ENCODE results near the gene SCART1.
A peak's percentile ranks its signal among the peaks of the same experiment; 100 is the strongest.
"Not testable (repeated sequence)": the region's sequence is repeated elsewhere in the genome, so short reads cannot be mapped to it uniquely, and the experiment has no call there.

The SCART1 gene

DNA sequence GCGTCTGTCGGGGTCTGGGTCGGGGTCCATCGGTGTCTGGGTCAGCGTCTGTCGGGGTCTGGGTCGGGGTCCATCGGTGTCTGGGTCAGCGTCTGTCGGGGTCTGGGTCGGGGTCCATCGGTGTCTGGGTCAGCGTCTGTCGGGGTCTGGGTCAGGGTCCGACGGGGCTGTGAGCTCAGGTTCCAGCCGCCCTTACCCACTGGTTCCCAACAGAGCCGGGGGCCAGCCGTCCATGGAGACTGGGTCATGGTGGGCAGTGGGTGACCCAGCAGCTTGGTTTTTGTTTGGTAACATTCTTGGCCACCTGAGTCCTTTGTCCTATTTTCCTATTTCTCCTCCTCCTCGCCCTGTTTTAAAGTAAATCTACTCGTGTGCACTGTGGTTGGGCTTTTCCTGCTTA, 12.4 kb upstream of the SCART1 start:
- H3K27ac Mint-ChIP-seq: peak overlapping the region; percentile 52 to 85
- peak overlapping the region in 1 of 2 donors; percentile 82 for H3K4me3 Mint-ChIP-seq
- H3K36me3 Mint-ChIP-seq (ENCODE audit: insufficient read depth); H3K9me3 Mint-ChIP-seq; ATAC-seq (replicated peaks); DNase-seq: not testable (repeated sequence)
- peaks cover 8 to 11% of the 10 kb centered on the region in 2 donors for H3K27me3 Mint-ChIP-seq
- peaks cover 14 to 41% of the 10 kb centered on the region in 2 donors for H3K4me1 Mint-ChIP-seq (ENCODE audit: low read depth in 2 of 2)

DNA sequence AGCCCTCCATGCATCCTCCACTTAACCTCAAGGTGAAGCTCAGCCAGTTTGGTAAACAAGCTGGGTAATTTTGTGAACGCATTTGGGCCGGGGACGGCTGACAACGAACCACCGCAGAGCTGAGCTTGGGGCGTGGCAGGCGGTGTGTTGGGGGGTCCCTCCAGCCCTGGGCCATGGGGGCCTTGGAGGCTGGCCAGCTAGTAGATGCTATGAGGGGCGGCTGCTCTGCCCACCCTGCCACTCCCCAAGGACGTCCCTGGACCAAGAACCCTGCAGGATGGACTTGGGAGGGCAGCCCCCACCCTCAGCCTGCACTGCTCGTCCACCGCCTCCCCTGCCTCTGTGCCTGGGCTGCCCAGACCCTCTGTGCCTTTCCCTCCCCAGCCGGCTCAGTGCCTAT, 12.0 kb upstream of the SCART1 start:
- H3K4me3 Mint-ChIP-seq: peak overlapping the region; percentile 21 to 82
- peaks cover 4 to 5% of the 10 kb centered on the region in 2 donors for H3K9me3 Mint-ChIP-seq
- H3K4me1 Mint-ChIP-seq (ENCODE audit: low read depth in 2 of 2): peaks cover 17 to 41% of the 10 kb centered on the region in 2 donors
- no peaks in the 10 kb centered on the region for H3K36me3 Mint-ChIP-seq (ENCODE audit: insufficient read depth)
- H3K27ac Mint-ChIP-seq: peak overlapping the region; percentile 52 to 85
- DNase-seq (no peak), ATAC-seq (replicated peaks) (peak; percentile 45)
- H3K27me3 Mint-ChIP-seq: peaks cover 4 to 7% of the 10 kb centered on the region in 2 donors

DNA sequence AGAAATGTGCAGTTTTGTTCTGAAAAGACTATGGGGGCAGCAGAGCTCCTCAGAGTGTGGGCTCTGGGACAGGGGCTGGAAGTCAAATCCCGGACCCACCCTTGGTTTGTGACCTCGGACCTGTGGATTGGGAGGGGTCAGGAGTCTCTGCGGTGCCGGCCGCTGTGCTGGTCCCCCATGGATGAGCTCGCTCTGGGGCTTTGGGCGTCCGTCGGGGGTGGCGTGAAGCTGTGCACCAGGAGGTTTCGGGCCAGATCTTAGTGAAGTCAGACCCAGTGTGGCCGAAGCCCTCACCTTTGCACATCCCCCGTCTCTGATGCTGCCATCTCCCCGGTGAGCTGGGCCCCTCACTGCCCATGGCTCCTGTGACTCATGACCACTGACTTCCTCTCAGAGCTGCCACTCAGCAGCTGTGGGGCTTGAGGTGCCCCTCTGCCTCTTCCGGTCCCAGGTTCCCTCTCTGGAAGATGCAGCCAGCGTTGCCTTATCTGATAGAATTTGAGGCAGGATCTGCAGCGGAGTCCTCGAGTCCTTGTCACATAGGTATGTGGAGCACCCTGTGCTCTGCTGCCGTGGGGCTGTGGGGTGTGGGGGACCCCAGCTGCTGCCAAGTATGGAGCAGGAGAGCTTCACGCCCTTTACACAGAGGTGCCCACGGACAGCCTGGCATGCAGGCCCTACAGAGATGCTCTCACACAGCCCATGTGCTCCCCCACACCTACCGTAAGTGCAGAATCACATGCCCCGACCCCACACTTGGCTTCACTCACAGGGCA, 11.4 kb upstream of the SCART1 start:
- peak overlapping the region; percentile 21 to 82 for H3K4me3 Mint-ChIP-seq
- H3K9me3 Mint-ChIP-seq: peaks cover 7 to 10% of the 10 kb centered on the region in 2 donors
- peak overlapping the region; percentile 52 to 85 for H3K27ac Mint-ChIP-seq
- peaks cover 0 to under 1% of the 10 kb centered on the region in 2 donors for H3K27me3 Mint-ChIP-seq
- DNase-seq (peak in 2 of 3 experiments; percentile 25 to 36), ATAC-seq (replicated peaks) (peak; percentile 84)
- peaks cover 19 to 41% of the 10 kb centered on the region in 2 donors for H3K4me1 Mint-ChIP-seq (ENCODE audit: low read depth in 2 of 2)
- no peaks in the 10 kb centered on the region for H3K36me3 Mint-ChIP-seq (ENCODE audit: insufficient read depth)

DNA sequence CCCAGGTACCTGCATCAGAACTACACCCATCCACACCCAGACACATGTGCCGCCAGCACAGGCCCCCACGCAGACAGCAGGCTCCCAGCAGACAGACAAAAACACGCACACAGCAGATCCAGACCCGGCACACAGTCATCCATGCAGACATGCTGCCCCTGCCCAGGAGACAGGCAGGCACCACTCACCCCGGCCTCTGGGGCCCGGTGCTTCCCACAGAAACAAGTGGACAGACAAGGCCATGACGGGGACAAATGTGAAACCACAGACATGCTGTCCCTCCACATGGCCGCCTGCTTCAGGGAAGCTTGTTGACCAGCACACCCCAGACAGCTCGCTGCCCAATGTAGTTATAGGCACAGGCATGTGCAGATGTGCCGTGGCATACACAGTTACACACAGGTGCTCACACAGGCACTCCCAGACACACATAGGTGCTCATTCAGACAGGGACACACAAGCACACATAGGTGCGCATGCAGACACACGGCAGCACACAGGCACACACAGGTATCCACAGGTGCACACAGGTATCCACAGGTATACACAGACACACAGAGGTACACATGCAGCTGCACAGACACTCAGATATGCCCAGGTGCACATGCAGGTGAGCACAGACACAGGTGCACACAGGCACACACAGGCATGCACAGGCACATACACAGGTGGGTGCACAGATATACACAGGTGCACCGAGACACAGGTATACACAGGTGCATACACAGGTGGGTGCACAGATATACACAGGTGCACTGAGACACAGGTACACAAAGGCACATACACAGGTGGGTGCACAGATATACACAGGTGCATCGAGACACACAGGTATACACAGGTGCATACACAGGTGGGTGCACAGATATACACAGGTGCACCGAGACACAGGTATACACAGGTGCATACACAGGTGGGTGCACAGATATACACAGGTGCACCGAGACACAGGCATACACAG, 10.5 kb upstream of the SCART1 start:
- peaks cover 7 to 15% of the 10 kb centered on the region in 2 donors for H3K9me3 Mint-ChIP-seq
- no peak for DNase-seq
- peak overlapping the region; percentile 33 to 85 for H3K27ac Mint-ChIP-seq
- H3K27me3 Mint-ChIP-seq: no peaks in the 10 kb centered on the region
- no peaks in the 10 kb centered on the region for H3K36me3 Mint-ChIP-seq (ENCODE audit: insufficient read depth)
- peaks cover 19 to 37% of the 10 kb centered on the region in 2 donors for H3K4me1 Mint-ChIP-seq (ENCODE audit: low read depth in 2 of 2)
- H3K4me3 Mint-ChIP-seq: peak overlapping the region in 1 of 2 donors; percentile 82
- no peak for ATAC-seq (replicated peaks)

DNA sequence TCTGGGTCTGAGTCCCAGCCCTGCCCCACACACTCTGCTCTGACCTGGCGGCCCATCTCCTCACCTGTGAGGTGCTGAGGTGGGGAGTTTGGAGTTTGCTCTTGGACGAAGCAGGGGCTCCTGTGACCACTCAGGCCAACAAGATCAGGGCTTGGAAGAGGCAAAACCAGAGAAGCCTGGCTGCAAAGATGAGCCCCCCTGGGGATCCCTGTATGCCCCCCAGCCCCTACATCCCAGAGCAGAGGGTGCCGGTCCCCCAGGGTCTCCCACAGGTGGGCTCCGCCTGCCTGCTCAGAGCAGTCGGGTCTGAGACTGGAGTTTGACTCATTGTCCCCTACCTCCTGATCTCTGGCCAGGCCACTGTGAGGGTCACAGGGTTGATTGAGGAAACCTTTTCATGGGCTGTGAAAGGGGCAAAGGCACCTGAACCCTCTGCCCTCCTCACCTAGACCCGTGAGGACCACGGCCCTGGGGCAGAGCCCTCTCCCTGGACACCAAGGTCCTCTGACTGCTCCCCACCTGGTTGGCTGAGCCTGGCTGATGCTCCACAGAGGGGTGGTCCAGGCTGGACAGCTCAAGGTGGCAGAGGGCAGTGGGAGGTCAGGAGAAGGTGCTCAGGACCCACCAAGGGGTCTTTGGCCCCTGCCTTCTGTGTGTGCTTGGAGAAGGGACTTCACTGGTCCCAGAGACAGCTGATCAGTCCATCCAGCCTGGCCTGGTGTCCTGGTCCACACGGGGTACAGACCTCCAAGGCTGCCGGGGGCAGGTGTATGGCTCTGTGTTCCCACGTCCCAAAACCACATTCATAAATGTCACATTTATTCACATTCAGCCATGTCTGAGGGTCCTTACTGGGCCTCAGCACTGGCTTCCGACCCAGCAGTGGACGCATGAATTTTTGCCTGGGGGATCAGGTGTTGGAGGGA, 9.1 kb upstream of the SCART1 start:
- no peak for DNase-seq

DNA sequence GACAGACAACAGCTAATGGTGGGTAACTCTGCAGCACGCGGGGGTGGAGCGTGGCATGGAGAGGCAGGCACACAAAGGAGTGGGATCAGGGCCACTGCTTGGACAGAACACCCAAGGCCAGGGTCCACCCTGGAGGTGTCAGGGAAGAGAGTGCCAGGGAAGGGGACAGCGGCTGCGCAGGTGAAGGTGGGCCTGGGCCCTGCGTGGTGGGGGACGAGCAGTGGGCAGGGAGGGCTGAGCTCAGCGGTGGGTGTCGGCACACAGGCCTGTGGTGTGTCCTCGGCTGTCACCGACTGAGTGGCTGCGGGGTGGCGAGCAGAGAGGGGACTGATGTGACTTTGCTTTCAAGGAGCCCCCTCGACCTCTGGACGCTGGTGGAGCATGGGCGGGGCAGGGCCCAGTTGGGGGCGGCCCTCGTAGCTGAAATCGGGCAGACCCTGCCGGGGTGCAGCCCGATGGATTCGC, 8.4 kb upstream of the SCART1 start:
- Mint-ChIP-seq H3K4me1 (ENCODE audit: low read depth in 2 of 2) (peaks cover 12 to 24% of the 10 kb centered on the region in 2 donors), H3K9me3 (peaks cover 12 to 22% of the 10 kb centered on the region in 2 donors), H3K36me3 (ENCODE audit: insufficient read depth) (no peaks in the 10 kb centered on the region), H3K27ac (peak overlapping the region in 1 of 2 donors; percentile 63), H3K27me3 (no peaks in the 10 kb centered on the region), H3K4me3 (peak overlapping the region in 1 of 2 donors; percentile 27)
- no peak for ATAC-seq (replicated peaks)
- no peak for DNase-seq

More for the DNA sequence above, 9.1 kb upstream of the SCART1 start:
- Mint-ChIP-seq H3K27ac (peak overlapping the region in 1 of 2 donors; percentile 63), H3K9me3 (peaks cover 12 to 20% of the 10 kb centered on the region in 2 donors), H3K4me1 (ENCODE audit: low read depth in 2 of 2) (peaks cover 12 to 25% of the 10 kb centered on the region in 2 donors), H3K27me3 (no peaks in the 10 kb centered on the region), H3K36me3 (ENCODE audit: insufficient read depth) (no peaks in the 10 kb centered on the region), H3K4me3 (peak overlapping the region in 1 of 2 donors; percentile 27)
- no peak for ATAC-seq (replicated peaks)

DNA sequence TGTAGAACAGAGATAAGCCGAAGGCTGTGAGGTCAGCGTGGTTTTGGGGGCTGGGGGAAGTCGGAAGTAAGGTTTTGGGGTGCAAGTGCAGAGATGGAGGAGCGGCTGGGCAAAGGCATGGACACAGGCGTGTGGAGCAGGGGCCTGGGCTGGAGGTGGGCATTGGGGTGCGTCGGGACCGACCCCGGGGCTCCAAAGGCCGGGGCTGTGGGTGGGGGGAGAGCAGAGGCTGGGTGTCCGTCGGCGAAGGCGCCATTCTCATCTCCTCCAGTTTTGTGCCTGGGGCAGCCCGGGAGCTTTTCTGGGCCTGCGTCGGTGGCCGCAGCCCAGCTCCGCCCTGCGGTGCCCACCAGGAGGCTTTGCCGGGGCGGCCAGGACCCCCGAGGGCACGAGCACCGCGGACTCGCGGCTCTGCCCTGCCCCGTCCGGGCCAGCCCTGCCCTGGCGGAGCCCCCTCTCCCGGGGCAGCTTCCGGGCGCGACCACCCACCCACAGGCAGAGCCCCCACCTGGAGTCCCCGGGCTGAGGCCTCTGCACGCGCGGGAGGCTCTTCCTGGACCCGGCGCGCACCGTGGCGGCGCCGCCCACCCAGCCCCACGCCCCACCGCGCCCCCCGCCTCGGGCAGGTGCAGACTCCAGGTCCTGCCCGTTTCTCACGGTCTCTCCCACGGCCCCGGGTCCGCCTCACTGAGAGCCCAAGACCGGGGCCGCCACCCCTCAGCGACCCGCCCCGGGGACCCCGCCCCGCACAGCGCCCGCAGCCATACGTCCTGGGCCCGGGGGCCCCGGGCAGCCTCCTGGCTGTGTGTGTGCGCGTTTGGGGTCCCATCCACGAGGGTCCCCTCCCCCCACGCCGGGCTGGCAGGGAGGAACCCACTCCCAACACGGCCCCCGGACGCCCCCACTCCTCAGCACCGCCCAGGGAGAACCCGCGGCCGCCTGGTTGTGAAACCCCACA, 7.7 kb upstream of the SCART1 start:
- Mint-ChIP-seq H3K9me3 (peaks cover 12 to 22% of the 10 kb centered on the region in 2 donors), H3K27ac (peak overlapping the region in 1 of 2 donors; percentile 63), H3K27me3 (no peaks in the 10 kb centered on the region), H3K4me3 (no peak overlapping the region), H3K36me3 (ENCODE audit: insufficient read depth) (no peaks in the 10 kb centered on the region), H3K4me1 (ENCODE audit: low read depth in 2 of 2) (peaks cover 12 to 24% of the 10 kb centered on the region in 2 donors)
- ATAC-seq (replicated peaks) (no peak), DNase-seq (no peak)

DNA sequence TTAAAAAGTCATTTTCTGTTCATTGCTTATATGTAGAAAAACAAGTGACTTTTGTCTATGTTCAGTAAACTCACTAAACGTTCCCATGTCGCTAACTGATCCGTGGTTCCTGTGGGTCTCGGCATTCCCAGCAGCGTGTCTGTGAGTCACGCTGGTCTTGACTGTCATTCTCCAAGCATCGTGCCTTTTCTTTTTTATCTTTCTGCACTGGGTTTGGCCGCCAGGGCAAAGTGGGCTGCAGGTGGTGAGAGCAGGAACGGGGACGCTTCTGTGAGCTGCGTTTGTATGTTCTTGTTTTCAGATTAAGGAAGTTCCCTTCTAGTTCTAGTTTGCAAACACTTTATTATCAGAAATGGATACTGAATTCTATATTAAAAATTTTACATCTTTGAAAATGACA, 6.8 kb upstream of the SCART1 start:
- Mint-ChIP-seq H3K9me3 (peaks cover 12 to 22% of the 10 kb centered on the region in 2 donors), H3K27ac (no peak overlapping the region), H3K4me1 (ENCODE audit: low read depth in 2 of 2) (peaks cover 12 to 19% of the 10 kb centered on the region in 2 donors), H3K27me3 (no peaks in the 10 kb centered on the region), H3K4me3 (no peak overlapping the region), H3K36me3 (ENCODE audit: insufficient read depth) (no peaks in the 10 kb centered on the region)
- DNase-seq (no peak), ATAC-seq (replicated peaks) (no peak)

DNA sequence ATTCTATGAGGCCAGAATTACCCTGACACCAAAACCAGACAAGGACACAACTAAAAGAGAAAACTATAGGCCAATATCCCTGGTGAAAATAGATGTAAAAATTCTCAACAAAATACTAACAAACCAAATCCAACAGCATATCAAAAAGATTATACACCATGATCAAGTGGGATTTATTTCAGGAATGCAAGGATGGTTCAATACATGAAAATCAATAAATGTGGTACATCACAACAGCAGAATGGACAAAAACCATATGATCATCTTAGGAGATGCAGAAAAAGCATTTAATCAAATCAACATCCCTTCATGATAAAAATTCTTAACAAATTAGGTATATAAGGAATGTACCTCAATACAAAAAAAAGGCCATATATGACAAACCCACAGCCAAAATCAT, 5.6 kb upstream of the SCART1 start:
- no peak overlapping the region for H3K4me3 Mint-ChIP-seq
- H3K9me3 Mint-ChIP-seq: peaks cover 12 to 22% of the 10 kb centered on the region in 2 donors
- H3K27ac Mint-ChIP-seq: no peak overlapping the region
- no peaks in the 10 kb centered on the region for H3K27me3 Mint-ChIP-seq
- no peaks in the 10 kb centered on the region for H3K36me3 Mint-ChIP-seq (ENCODE audit: insufficient read depth)
- peaks cover 5 to 8% of the 10 kb centered on the region in 2 donors for H3K4me1 Mint-ChIP-seq (ENCODE audit: low read depth in 2 of 2)
- ATAC-seq (replicated peaks) (no peak), DNase-seq (no peak)

DNA sequence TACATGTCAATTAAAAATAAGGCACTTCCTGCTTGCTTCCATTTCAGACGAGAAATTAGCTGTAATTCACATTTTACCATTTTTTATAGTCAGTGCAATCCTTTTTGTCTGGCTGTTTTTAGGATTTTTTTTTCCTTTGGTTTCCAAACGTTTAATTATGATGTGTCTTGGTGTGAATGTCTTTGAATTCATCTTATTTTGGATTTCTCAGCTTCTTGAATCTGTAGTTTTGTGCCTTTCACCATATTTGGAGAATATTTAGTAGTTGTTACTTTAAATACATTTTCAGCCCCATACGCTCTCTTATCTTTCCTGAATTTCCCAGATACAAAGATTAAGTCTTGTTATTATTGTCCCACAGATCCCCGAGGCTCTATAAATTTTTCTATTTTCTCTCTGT, 2.4 kb upstream of the SCART1 start:
- DNase-seq (no peak), ATAC-seq (replicated peaks) (no peak)
- H3K4me3 Mint-ChIP-seq: no peak overlapping the region
- H3K27ac Mint-ChIP-seq: no peak overlapping the region
- peaks cover 7 to 15% of the 10 kb centered on the region in 2 donors for H3K4me1 Mint-ChIP-seq (ENCODE audit: low read depth in 2 of 2)
- H3K36me3 Mint-ChIP-seq (ENCODE audit: insufficient read depth): peaks cover 18% of the 10 kb centered on the region
- peaks cover 9 to 22% of the 10 kb centered on the region in 2 donors for H3K9me3 Mint-ChIP-seq
- no peaks in the 10 kb centered on the region for H3K27me3 Mint-ChIP-seq

DNA sequence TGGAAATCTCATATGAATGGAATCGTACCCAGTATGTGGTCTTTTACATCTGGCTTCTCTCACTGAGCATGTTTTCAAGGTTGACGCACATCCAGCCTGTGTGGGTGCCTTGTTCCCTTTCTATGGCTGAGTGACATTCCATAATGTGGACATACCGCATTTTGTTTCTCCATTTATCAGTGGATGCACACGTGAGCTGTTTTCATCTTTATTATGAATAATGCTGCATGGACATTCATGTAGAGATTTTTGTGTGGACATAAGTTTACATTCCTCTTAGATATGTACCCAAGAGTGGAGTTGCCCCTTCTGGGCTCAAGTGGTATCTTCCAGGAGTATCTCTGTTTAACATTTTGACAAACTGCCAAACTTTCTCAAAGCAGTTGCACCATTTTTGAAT, 1.3 kb upstream of the SCART1 start:
- ATAC-seq (replicated peaks): no peak
- Mint-ChIP-seq H3K27ac (no peak overlapping the region), H3K27me3 (no peaks in the 10 kb centered on the region), H3K36me3 (ENCODE audit: insufficient read depth) (peaks cover 27% of the 10 kb centered on the region), H3K4me3 (no peak overlapping the region), H3K9me3 (peaks cover 5 to 11% of the 10 kb centered on the region in 2 donors), H3K4me1 (ENCODE audit: low read depth in 2 of 2) (peaks cover 3 to 19% of the 10 kb centered on the region in 2 donors)
- DNase-seq: no peak
